ENCODE data around the gene SLC25A31.

The SLC25A31 gene

DNA sequence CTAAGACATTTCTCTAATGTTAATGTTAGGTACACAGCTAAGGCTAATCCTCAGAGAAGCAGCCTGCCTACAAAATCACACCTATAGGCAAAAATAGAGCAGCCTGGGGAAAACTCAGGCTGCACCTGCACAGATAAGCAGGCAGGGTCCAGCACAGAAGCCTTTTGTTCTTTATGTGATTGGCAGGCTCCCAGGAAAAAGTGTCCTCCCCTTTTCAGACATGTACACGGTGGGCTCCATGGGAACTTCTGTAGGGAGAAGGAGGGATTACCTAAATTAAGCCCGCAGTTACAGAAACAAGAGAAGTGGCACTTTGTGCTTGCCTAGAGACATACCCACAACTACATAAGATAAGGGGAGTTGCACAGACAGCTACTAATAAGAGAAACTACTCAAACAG lies 47.9 kb downstream of the SLC25A31 start:
- DNase-seq, result no peak

DNA sequence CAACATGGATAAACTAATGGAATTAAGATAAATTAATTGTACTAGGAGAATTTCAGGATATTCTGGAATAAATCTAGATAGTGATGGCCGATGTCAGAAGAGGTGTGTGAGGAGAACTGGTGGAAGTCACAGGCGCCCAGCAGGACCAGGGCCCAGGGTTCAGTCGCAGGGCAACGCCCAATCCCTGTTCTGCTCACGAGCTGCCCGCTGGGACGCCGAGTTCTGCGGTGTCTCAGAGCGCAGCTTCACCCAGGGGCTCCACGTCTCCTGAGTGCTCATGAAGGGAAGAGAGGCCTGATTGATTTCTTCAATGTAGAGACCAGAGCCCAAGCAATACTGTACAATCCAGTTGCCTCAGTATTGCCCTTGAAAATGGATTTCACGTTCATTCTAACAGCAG lies 50.4 kb downstream of the SLC25A31 start:
- no peak for DNase-seq

DNA sequence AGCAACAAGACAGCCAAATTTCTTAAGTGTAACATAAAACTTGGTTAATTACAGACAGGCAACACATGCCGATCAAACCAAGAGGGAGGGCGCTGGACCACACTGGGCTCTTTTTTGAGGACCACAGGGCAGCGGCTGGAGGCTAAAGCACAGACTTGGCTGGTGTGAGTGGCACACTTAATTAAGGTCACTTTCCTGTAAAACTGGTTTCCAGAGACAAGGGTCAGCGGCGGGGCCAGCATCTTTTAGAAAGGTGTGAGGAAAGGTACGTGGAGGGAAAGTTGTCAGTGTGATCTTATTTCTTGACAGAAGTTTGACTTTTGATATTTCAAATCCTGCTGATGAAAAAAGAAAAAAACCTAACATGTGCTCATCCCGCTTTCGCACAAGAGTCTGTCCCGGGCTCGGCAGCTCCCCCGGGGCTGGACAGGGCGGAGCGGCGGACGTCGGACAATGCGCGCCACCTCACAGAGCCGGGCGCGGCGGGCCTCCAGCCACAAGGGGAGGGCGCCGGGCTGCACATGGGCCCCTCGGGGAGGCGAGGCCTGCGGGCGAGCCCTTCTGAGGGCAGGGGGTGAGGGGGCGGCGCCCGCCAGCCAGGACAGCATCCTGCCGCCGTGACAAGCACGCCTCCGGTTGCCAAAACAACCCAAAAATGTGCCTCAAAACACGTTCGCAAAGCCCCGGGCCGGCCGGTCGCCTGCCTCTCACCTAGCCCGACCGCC lies 51.3 kb downstream of the SLC25A31 start:
- DNase-seq, result peak; percentile 1 to 7

DNA sequence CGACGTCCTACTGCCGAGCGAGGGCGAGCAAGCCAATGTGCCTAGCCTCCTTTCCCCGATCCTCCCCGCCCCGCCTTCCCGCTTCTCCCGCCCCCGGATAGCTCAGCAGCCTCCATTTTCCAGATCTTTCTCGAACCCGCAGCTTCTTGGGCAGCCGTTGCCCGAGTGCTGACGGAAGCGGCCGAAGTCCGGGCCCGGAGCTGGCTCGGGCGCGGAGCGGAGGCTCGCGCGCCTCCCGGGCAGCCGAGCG lies 51.8 kb downstream of the SLC25A31 start:
- no peak for DNase-seq

DNA sequence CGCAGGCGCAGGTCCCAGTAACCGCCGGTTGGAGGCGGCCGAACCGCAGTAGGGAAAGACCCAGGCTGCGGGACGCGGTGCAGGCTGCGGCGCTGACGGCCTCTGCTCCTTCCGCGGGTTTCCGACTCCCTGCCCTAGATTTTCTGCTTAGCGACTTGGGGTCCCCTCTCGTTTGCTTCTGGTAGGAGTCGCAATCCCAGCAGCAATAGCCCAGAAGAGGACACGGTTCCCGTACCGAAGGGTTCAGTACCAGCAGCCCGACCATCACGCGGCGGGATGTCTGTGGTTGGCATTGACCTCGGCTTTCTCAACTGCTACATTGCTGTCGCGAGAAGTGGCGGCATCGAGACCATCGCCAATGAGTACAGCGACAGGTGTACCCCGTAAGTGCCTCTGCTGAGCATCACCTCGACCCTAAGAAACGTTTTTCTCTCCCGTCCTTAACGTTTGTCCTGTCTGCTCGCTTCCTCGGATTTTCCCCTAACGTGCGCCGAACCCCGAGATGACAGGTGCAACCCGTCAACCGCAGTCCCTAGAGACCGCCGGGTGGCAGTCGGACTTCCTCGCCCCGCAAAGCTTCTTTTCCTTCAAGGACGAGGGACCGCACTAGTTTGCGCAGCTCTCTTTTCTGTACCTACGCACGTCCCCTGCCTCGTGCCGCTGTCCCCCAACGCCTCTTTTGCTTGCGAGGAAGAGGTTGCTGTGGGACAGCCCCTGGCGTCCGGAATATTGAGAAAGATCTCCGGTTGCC lies 52.2 kb downstream of the SLC25A31 start, which contains the start of gene HSPA4L:
Gene HSPA4L (plus strand): TSS at position 48 of the 751 bp plus-strand sequence. CDS start 229 bp downstream, at position 277.
- peak; percentile 12 to 20 for DNase-seq

DNA sequence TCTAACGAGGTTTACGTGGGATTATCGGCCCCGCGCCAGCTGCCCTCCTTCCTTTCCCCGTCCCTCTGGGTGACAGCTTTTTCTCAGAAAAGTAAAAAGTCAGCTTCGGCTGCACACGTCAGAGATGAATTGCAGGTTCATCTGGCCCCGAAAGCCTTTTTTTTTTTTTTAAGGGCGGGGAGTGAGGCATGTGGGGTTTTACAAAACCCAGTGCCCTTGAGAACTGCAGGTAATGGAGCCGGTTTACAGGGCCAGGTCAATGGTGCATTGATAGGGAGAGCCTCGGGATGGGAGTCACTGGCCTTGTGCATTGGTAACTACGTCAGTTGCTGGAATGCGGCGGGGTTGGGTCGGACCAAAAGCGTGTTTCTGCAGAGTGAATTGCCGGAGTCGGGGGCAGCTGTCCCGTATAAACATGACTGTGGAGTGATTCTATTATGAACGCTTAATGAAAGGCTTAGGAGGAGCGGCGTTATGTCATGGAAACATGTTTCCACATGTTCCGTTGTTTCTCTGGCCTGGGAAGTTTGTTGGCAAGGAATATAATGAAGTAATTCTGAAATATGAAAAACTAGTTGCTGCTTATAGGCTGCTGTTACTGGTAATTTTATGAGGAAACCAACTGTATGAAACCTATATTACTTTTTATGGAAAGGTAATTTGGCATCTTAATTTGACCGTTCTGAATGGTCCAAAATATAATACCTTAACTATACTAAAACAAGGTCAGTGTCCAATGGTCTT lies 53.0 kb downstream of the SLC25A31 start:
- DNase-seq, result peak; percentile 0 to 4

DNA sequence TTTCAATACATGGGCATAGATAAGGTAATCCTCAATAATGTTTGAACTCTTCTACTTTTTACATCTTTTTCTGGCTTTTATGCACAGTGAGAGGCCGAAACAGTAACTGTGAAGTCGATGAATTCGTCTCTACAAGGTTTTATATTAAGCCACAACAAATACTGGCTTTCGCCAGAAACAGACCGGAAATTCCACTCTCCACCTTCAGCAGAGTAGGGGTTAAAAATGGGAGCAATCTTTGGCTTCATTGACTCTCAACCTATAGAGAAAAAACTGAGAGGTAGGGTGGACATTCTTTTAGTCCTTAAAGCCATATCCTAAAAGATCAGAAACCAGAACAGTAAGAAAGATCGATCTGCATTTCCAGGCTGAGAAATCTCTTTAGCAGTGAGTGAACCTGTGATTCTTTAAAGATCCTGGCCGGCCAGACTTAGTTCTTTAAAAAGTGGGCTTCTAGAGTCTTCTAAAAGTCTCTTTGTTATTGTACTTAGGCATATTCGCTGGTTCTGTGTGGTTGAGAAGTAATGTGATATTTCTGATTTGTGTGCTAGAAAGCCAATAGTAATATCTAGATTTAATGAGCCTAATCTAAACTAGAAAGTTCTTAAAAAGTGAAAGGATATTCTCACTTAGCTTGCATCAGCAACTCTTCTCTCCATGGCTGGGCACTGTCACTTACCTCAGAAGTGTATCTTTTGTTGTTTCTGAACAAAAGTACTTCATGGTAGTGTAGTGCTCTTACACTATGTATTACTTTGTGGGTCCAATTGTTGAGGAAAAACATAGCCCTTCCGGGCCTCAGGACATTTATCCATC lies 54.0 kb downstream of the SLC25A31 start:
- no peak for DNase-seq

DNA sequence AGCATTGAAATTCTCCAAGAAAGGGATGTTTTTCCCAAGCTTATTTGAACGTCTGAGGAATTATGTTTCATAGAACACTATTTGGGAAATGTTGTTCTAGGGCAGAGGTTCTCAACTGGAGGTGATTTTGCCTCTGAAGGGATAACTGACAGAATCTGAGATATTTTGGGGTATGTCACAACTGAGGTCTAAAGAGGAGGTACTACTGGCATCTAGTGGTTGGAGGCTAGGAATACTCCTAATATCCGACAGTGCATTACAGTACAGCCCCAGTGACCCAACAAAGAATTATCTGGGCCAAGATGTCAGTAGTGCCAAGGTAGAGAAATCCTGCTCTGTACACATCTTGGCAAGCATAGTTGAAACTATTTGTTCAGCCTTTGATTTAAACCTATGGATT lies 58.3 kb downstream of the SLC25A31 start:
- DNase-seq, result no peak

DNA sequence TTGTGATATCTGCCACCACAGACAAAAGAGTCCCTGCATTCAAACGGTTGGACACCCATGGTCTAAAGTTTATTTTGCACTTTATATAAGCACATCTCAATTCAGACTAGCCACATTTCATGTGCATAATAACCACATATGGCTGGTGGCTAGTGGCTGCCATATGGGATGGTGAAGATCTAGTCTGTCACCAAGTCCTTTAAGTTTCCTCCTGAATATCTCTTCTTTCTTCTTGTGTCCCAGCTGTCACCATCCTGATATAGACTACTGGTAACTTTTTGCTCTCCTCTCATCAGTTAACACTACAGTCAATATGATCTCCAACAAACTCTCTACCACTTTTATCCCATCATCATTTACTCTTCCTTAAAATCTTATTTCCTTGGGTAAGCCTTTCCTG lies 61.2 kb downstream of the SLC25A31 start:
- DNase-seq, result no peak

DNA sequence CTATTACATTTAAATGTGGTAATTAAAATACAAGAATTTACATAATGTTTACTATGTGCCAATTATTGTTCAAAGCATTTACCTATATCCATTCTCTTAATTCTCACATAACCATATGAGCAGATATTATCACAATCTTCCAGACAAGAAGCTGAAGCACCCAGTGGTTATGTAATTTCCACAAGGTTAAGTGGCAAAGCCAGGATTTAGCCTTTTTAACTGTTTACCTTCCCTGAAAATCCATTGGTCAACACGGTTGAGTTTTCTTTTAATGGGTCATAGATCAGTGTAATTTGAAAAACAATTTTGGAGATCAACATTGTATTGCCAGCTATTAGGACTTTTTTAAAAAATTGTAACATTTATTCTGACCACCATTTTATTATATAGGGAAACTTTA lies 63.3 kb downstream of the SLC25A31 start:
- no peak for DNase-seq

DNA sequence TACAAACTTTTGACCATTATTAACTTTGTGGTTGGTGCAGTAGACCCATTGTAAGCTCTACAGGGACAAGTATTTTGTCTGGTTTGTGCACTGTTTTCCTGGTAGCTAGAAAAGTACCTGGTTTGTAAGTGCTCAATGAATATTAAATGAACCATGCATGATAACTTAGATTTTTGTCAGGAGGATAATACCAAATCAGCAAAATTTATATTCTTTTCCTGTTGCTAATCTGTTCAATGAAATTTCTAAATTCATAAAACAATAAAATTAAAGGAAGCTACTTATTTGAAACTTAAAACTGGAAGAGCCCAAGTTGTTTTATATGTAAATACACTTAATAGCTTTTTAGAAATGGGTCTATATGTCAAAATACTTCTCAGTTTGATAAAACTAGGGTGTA lies 69.5 kb downstream of the SLC25A31 start:
- no peak for DNase-seq

DNA sequence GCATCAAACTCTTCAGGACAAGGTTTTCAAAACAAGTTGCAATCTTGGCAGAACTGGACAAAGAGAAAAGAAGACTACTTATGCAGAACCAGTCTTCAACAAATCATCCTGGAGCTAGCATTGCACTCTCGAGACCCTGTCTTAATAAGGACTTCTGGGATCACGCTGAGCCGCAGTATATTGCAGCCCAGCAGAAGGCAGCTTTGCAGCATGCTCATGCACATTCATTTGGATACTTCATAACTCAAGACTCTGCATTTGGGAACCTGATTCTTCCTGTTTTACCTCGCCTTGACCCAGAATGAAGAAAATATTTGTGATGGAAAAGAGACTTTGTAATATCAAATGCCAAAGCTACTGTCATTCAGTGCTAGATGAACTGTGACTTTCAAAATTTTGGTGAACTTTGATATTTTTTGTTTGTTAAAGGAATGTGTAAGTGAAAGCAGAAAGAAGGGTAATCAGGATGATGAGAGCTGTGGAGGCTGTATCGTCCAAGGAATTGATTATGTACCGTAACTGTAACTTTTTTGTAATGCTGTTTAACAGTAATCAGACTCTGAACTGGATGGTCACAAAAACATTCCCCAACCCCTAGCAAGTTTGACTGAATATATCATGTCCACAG lies 79.1 kb downstream of the SLC25A31 start:
- DNase-seq, result no peak

DNA sequence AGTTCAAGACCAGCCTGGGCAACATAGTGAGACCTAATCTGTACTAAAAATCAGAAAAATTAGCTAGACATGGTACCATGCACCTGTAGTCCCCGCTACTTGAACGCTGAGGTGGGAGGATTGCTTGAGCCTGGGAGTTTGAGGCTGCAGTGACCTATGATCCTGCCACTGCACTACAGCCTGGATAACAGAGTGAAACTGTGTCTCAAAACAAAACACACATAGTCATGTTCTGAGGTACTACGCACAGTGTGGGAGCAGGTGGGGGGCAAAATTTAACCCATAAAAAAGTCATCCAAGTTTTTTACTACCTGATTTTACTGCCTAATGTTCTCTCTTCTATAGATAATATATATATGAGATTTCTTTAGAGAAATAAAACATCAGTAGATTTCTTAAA lies 80.4 kb downstream of the SLC25A31 start:
- no peak for DNase-seq

DNA sequence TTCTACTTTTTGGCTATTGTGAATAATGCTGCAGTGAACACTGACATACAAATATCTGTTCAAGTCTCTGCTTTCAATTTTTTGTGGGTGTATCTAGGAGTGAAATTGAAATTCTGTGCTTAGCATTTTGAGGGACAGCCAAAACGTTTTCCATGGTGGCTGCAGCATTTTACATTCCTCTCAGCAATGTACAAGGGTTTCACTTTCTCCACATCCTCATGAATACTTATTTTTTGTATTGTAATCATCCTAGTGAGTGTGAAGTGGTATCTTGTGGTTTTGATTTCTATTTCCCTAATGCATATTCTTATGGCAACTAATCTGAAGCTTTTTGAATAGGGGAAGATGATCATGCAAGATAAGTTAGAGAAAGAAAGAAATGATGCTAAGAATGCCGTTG lies 92.2 kb downstream of the SLC25A31 start:
- DNase-seq, result no peak
